SU-DHL-6 (cell line): ENCODE results near the gene SMIM1.

Source experiments
- H2AFZ ChIP-seq: fragments of 200-600 bp; sonication (generic); 2 replicates; pipeline ENCODE4 v1.6.1; 2014; ENCODE audit warnings: low read depth, mild to moderate bottlenecking, moderate library complexity, mixed read lengths, antibody characterized with exemption, low read length; ENCODE audit not compliant: severe bottlenecking
- H3F3A ChIP-seq: fragments of 200-600 bp; shearing (Covaris generic); 2 replicates; pipeline ENCODE4 v1.6.0; 2016; ENCODE audit warnings: antibody characterized with exemption, mild to moderate bottlenecking; ENCODE audit not compliant: insufficient read depth
- H3K27ac ChIP-seq: fragments of 200-600 bp; sonication (generic); 2 replicates; pipeline ENCODE4 v1.5.1; 2016; ENCODE audit warnings: low read depth, mild to moderate bottlenecking, low read length, moderate library complexity, mixed read lengths
- H3K27me3 ChIP-seq: fragments of 200-600 bp; sonication (generic), shearing (Covaris generic); 2 replicates; pipeline ENCODE4 v1.6.0; 2014; ENCODE audit warnings: mild to moderate bottlenecking, low read length
- H3K36me3 ChIP-seq: fragments of 200-600 bp; sonication (generic); 2 replicates; pipeline ENCODE4 v1.6.1; 2014; ENCODE audit warnings: mild to moderate bottlenecking, low read length, mixed read lengths
- H3K4me2 ChIP-seq: fragments of 300-600, 200-600 bp; shearing (Covaris generic), sonication (generic); 2 replicates; pipeline ENCODE4 v1.6.0; 2014; ENCODE audit warnings: low read length, low read depth, mild to moderate bottlenecking; ENCODE audit not compliant: poor library complexity, severe bottlenecking
- H3K4me3 ChIP-seq: fragments of 200-600 bp; sonication (generic); 2 replicates; pipeline ENCODE4 v1.5.1; 2014; ENCODE audit warnings: antibody characterized with exemption, low read length, mild to moderate bottlenecking, mixed read lengths; ENCODE audit not compliant: insufficient read depth, poor library complexity, severe bottlenecking
- H3K79me2 ChIP-seq: fragments of 200-600 bp; sonication (generic); 2 replicates; pipeline ENCODE4 v1.6.1; 2014; ENCODE audit warnings: mild to moderate bottlenecking, low read length, moderate library complexity; ENCODE audit not compliant: insufficient read depth
- H3K9ac ChIP-seq: fragments of 200-600 bp; sonication (generic); 2 replicates; pipeline ENCODE4 v1.7.0; 2014; ENCODE audit warnings: mild to moderate bottlenecking, low read length
- H3K9me2 ChIP-seq: fragments of 200-600 bp; sonication (generic); replicated peaks from 2 replicates; pipeline ENCODE4 v1.6.1; 2014; ENCODE audit warnings: low read length; ENCODE audit not compliant: insufficient read depth
- H3K9me3 ChIP-seq: fragments of 200-600 bp; sonication (generic); 2 replicates; pipeline ENCODE4 v1.6.1; 2014; ENCODE audit warnings: low read length, mixed read lengths; ENCODE audit not compliant: insufficient read depth
- H4K20me1 ChIP-seq: fragments of 200-600 bp; sonication (generic); 2 replicates; pipeline ENCODE4 v1.6.1; 2014; ENCODE audit warnings: low read depth, mild to moderate bottlenecking, antibody characterized with exemption, low read length, moderate library complexity, mixed read lengths
- EZH2phosphoT487 ChIP-seq: fragments of 200-600 bp; sonication (generic), shearing (Covaris generic); conservative IDR thresholded peaks from 2 replicates; pipeline ENCODE4 v1.6.1; 2018; ENCODE audit warnings: mild to moderate bottlenecking, antibody characterized with exemption, low read length, moderate library complexity, mixed read lengths
- TF ChIP-seq, protein P1 (sequence below): fragments of 200-600 bp; sonication (generic); IDR thresholded peaks from one replicate; pipeline ENCODE4 v1.5.1; 2017; ENCODE audit warnings: antibody characterized with exemption, mild to moderate bottlenecking, low read length, moderate library complexity; ENCODE audit not compliant: insufficient read depth, poor library complexity, severe bottlenecking

The SMIM1 gene

DNA sequence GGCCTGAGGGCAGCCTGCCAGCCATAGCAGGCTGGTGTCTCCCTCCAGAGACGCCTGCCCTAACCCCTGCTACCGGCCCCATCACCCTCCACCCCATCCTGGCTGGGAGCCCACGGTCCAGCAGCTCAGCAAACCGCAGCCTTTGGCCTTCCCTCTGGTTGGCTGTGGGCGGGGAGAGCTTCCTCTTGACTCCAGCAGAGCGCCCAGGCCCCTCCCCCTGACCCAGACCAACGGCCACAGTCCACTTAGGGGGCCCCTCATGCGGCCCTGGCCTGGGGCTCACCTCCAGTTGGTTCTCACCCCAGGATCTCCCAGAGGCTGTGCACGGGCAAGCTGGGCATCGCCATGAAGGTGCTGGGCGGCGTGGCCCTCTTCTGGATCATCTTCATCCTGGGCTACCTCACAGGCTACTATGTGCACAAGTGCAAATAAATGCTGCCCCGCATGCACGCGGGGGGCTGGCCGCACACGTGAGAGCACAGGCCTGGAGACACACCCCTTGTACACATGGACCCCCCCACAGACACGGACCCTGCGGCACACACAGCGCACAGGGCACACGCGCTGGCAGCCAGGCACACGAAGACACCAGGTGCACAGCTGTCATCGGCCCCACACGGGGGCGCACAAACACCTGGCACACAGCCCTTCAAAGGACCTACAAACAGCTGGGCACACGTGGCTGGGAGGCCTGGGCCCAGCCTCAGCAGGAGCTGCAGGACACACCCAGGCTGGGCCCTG lies 3.1 kb downstream of the SMIM1 start:
- H2AFZ ChIP-seq: no peak overlapping the region

DNA sequence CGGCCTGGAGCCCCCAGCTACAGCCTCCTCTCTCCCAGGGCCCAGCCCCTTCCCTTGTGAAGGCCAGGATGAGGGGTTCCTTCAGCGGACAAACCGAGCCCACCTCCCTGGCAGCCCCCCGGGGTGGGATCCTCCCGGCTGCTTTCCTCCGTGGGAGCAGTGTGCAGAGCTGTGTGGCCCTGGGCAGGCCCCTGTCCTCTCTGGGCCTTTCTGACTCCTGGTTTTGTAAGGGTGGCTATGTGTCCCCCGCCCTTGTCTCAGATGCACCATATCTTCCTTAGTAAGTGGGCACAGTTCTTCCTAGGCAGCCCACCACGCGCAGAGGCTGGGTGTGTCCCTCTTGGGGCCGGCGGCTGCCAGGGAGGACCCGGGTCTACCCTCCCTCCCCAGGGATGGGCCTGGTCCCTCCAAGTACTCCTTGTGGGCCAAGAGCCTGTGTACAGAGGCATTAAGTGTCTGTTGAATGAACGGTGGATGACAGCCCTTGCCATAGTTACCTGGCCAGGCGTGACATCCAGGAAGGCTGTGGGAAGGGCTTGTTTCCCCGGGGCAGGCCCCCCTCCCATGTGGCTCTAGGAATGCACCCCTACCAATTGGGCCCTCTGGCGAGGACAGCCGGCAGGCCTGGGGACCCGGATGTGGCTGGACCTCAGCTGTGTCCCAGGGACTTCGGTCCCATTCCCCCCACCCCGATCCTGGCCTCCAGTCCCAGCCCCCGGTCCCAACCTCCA lies 3.8 kb downstream of the SMIM1 start:
- no peak overlapping the region for H3K4me3 ChIP-seq
- no peaks in the 10 kb centered on the region for H3F3A ChIP-seq
- H2AFZ ChIP-seq: no peak overlapping the region
- H3K9ac ChIP-seq: no peak overlapping the region
- no peaks in the 10 kb centered on the region for H3K9me3 ChIP-seq
- H3K79me2 ChIP-seq: no peaks in the 10 kb centered on the region
- H3K9me2 ChIP-seq: no peaks in the 10 kb centered on the region
- H3K4me2 ChIP-seq: no peak overlapping the region
- H3K27ac ChIP-seq: no peak overlapping the region
- H4K20me1 ChIP-seq: no peaks in the 10 kb centered on the region
- no peaks in the 10 kb centered on the region for H3K27me3 ChIP-seq
- TF ChIP-seq, protein P1, sequence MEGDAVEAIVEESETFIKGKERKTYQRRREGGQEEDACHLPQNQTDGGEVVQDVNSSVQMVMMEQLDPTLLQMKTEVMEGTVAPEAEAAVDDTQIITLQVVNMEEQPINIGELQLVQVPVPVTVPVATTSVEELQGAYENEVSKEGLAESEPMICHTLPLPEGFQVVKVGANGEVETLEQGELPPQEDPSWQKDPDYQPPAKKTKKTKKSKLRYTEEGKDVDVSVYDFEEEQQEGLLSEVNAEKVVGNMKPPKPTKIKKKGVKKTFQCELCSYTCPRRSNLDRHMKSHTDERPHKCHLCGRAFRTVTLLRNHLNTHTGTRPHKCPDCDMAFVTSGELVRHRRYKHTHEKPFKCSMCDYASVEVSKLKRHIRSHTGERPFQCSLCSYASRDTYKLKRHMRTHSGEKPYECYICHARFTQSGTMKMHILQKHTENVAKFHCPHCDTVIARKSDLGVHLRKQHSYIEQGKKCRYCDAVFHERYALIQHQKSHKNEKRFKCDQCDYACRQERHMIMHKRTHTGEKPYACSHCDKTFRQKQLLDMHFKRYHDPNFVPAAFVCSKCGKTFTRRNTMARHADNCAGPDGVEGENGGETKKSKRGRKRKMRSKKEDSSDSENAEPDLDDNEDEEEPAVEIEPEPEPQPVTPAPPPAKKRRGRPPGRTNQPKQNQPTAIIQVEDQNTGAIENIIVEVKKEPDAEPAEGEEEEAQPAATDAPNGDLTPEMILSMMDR: no peak
- no peak for TF ChIP-seq EZH2phosphoT487
- H3K36me3 ChIP-seq: no peaks in the 10 kb centered on the region

More for the DNA sequence above, 3.1 kb downstream of the SMIM1 start:
- no peaks in the 10 kb centered on the region for H3K9me2 ChIP-seq
- no peak overlapping the region for H3K27ac ChIP-seq
- no peaks in the 10 kb centered on the region for H3K27me3 ChIP-seq
- H3K9me3 ChIP-seq: no peaks in the 10 kb centered on the region
- no peaks in the 10 kb centered on the region for H3K79me2 ChIP-seq
- H3K9ac ChIP-seq: no peak overlapping the region
- no peaks in the 10 kb centered on the region for H3K36me3 ChIP-seq
- H3F3A ChIP-seq: no peaks in the 10 kb centered on the region
- H4K20me1 ChIP-seq: no peaks in the 10 kb centered on the region
- TF ChIP-seq EZH2phosphoT487: no peak
- TF ChIP-seq, protein P1: peak; percentile 18
- H3K4me2 ChIP-seq: no peak overlapping the region
- no peak overlapping the region for H3K4me3 ChIP-seq

DNA sequence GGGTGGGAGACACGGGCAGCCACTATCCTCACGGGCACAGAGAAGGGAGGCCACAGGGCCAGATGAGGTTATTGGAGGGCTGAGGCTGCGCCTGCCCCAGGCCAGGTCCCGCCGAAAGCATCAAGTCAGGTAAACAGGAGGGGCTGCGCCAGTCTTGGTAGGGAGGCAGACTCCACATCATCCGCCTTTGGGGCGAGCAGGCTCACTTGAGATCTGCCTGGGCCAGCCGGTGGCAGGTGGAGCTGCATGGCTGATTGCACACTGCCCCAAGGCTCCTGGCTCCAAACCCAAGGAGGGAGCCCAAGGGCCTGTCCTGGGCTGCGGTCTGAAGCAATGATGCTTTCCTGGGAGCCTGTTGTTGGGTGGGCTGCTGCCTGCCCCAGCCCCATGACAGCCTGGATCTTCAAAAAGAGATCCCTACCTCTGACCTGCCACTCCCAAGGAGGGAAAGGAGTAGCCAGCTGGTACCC lies 4.6 kb downstream of the SMIM1 start:
- H2AFZ ChIP-seq: no peak overlapping the region
- no peak overlapping the region for H3K9ac ChIP-seq
- H3K9me2 ChIP-seq: no peaks in the 10 kb centered on the region
- H3K27ac ChIP-seq: no peak overlapping the region
- no peaks in the 10 kb centered on the region for H4K20me1 ChIP-seq
- H3K4me3 ChIP-seq: no peak overlapping the region
- no peak overlapping the region for H3K4me2 ChIP-seq
- no peaks in the 10 kb centered on the region for H3K9me3 ChIP-seq
- no peaks in the 10 kb centered on the region for H3K79me2 ChIP-seq
- TF ChIP-seq EZH2phosphoT487: no peak
- TF ChIP-seq, protein P1: no peak
- H3K27me3 ChIP-seq: no peaks in the 10 kb centered on the region
- no peaks in the 10 kb centered on the region for H3F3A ChIP-seq
- no peaks in the 10 kb centered on the region for H3K36me3 ChIP-seq
